NCI-H1436 treated with DMSO at 0.1 percent for 48 hours (cell line): ENCODE measurements around the gene ACTMAP.

Experiments used
- DNase-seq: peaks from one replicate; lab custom pipeline; 2025; lab: John Stamatoyannopoulos, UW

ACTMAP gene

GRCh38 chr19:40718774-40719391 lies 31.4 kb downstream of the ACTMAP start:
- DNase-seq: no peak

DNA sequence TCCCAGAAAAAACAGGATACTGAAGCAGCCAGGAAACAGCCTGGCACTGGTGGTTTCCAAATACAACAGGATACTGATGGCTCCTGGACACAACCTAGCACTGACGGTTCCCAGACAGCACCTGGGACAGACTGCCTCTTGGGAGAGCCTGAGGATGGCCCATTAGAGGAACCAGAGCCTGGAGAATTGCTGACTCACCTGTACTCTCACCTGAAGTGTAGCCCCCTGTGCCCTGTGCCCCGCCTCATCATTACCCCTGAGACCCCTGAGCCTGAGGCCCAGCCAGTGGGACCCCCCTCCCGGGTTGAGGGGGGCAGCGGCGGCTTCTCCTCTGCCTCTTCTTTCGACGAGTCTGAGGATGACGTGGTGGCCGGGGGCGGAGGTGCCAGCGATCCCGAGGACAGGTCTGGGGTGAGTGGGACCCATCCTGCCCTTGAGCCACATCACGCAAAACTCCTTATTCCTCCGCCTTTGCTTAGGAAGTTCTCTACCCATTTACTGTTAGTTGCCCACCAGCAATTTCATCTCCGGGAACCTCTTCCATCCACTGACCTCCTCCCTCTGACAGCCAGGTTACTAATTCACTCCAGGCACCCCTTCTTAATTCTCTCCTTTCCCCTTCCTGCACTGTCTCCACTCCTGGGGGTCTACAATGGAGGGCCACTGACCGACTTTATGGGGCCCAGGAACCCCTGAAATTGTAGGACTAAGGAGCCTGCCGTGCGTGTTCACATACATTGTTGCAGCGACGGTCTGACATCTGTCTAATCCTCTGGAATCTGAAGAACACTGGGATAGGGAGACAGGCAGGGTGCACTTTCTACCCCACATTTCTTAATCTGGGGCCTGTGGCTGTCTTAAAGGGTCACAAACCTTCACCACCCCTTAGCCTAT lies 32.1 kb downstream of the ACTMAP start:
- no peak for DNase-seq

GRCh38 chr19:40717325-40717879 lies 32.9 kb downstream of the ACTMAP start:
- DNase-seq: no peak

DNA sequence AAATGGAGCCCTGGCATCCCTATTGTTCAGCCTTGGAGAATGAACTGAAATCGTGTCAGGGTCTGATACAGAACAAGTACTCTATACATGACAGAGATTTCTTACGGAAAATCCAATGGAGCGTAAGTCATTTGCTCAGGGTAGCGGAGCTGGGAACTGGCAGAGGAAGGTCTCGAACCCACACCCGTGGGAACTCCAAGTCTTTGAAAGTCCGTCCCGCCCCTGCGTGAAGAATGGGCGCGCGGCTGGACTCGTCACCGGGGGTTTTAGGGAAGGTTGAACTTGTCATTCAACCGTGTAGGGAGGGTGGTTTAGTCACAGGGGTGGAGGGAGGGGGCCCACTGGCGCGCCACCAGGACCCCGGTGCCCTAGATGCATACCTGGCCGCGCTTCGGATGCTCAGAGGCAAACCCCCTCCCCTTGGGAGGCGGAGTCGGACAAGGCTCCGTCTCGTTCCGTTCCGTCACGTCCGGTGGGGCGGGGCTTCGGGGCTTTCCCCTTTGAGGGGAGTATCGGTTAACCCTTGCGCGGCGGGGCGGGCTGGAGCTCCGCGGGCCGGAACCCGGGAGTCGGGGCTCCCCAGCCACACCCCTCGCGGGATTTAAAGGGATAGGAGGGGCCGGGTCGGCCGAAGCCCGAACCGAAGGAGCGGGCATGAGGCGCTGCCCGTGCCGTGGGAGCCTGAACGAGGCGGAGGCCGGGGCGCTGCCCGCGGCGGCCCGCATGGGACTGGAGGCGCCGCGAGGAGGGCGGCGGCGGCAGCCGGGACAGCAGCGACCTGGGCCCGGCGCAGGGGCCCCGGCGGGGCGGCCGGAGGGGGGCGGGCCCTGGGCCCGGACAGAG lies 33.6 kb downstream of the ACTMAP start, which contains the start of the genes COQ8B and ITPKC:
COQ8B (minus strand) TSS at position 405 of the 843 bp plus-strand sequence. CDS start 2,254 bp downstream, outside the sequence.
ITPKC (plus strand) TSS at position 631 of the 843 bp plus-strand sequence; CDS start at position 655, 24 bp downstream.
- peak; percentile 44 for DNase-seq

DNA sequence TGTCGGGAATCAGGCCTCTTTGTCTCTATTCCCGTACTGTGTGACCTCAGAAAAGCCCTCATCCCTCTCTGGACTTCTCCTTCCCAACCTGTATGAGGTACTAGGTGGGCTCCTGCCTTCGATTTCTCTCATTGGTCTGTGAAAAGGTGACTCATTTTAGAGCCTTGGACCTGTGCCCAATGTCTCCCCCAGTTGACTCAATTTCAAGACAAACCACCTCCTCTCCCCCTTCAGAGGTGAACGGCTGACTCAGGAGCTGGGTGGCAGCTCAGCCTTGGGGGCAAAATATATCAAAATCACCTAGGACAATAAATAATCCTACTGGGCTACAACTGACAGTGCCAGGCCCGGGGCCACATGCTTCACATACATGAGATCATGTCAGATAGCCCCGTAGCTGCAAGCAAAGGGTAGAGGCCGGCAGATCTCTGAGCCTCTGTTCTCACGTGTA lies 34.2 kb downstream of the ACTMAP start:
- DNase-seq: no peak

- DNase-seq: peak; percentile 78
Observed at GRCh38 chr19:40714441-40715299, 35.6 kb downstream of the ACTMAP start.

GRCh38 chr19:40713939-40714338 lies 36.3 kb downstream of the ACTMAP start:
- DNase-seq: no peak

DNA sequence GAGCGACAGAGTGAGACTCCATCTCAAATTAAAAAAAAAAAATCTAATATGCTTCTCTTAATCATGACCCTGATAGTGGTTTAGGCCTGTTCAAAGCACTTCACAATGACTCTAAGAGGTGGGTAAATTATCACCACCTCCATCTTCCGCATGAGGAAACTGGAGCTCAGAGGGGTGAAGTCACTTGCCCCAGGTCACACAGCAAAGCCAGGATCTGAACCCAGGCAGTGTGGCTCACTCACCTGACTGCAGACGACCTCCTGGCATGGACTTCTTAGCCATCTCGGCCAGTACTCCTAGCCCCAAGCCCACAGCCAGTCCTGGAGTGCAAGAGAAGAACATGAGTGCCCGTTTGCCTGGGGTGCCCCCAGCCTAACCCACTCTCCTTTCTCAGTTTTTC lies 40.5 kb downstream of the ACTMAP start:
- no peak for DNase-seq

DNA sequence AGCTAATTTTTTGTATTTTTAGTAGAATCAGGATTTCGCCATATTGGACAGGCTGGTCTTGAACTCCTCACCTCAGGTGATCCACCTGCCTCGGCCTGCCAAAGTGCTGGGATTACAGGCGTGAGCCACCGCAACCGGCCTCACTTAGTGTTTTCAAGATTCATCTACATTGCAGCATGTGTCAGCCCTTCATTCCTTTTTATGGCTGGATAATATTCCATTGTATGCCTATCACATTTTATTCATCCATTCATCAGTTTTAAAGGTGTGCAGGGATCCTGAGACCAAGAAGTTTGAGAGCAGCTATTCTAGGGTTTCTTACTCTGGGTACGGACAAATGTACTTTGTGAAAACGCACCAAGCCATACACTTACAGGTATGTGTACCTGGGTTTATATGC lies 42.7 kb downstream of the ACTMAP start:
- no peak for DNase-seq

- DNase-seq: no peak
Observed at GRCh38 chr19:40705950-40706619, 44.2 kb downstream of the ACTMAP start.

DNA sequence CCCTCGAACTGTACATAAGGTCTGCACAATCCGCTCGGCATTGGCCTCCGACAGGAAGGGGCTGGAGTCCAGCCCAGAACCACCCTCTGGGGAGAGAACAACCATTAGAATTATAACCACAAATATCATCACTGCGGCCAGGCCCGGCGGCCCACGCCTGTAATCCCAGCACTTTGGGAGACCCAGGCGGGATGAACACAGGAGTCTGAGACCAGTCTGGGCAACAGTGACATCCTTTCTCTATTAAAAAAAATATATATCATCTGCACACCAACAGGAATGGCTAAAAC lies 45.0 kb downstream of the ACTMAP start:
- DNase-seq: no peak

GRCh38 chr19:40704491-40705361 lies 45.6 kb downstream of the ACTMAP start:
- no peak for DNase-seq

- no peak for DNase-seq
Observed at GRCh38 chr19:40703029-40703755, 47.1 kb downstream of the ACTMAP start.

DNA sequence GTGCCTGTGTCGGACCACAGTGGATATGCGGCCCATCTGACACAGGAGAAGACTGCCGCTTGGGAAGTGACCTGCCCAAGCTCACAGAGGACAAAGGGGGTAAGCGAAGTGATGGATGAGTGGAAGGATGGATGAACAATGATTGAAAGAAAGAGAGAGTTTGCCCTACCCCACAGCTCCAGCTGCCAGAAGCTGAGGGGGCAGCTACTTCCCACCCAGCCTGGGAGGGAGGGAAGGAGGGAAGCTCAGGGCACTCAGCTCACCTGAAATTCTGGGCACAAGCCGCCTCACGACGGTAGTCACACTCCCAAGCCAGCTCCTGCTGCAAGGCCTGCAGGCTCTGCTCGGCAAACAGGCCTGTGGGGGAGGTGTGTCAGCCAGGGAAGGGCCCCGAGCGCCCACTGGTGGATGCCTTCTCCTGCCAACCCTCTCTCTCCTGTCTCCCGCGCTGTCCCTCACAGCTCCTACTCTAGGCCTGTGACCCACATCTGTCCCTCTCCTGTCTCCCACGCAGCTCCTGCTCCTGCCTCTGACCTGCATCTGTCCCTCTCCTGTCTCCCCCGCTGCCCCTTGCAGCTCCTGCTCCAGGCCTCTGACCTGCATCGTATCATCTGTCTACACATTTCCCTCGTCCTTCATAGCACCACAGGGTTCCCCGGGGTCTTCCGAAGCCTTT lies 47.8 kb downstream of the ACTMAP start:
- DNase-seq: no peak

DNA sequence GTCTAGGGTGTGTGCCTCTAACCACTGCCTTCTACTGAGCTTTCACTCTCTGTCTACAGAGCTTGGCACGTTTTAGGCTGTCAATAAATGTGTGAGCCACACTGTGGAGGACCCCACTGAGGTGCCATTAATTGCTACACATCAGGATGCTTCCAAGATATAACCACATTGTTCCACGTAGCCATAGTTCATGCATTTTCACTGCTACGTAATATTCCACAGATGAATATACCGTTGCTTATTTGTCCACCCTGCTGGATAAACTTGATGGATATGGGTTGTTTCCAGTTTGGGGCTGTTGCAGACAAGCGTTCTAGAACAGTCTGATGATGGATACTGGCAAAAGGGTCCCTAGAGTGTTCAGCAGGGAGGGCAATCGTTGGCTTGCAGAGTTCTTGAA lies 48.5 kb downstream of the ACTMAP start:
- DNase-seq: no peak

DNA sequence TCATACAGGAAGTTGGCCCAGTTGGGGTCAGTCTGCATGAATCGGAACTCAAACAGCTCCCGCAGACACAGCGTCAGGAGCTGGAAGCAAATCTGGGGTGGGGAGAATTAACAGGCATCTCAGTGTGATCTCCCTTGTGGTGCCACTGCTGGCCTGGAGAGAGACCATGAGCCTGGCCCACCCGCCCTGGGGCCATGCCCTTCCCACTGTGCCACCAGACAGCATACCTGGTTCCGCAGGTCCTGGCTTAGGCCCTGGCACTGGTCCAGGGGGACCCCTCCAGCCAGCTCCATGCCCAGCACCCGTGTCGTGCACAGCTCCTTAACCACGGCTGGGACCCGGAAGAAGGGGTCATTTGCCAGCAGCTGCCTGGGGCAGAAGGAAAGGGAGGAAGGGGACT lies 50.2 kb downstream of the ACTMAP start:
- no peak for DNase-seq

DNA sequence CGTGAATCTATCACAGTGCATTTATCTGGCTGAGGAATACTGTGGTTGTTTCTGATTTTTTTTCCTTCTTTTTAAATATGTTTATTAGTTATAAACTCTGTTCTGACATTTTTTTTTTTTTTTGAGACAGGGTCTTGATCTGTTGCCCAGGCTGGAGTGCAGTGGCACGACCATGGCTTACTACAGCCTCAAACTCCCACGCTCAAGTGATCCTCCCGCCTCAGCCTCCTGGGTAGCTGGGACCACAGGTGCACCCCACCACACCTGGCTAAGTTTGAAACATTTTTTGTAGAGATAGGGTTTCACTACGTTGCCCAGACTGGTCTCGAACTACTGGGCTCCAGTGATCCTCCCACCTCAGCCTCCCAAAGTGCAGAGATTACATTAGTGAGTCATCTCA lies 53.3 kb downstream of the ACTMAP start:
- no peak for DNase-seq

DNA sequence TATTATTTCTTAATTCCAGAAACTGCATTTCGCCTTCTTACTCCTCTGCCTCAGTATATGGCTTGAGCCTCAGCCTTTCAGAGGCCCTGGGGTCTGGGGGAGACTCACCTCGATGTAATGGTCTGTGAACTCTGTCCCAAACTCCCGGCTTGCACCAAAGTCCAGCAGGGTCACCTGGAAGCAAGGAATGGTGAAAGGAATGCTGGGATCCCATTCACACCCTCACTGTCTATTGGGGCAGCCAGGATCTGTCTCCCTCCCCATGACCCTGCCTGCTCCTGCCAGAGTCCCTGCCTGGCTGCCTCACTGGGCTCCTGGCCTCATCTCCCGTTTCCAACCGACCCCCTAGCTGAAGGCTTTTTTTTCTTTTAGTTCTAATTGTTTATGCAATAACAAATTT lies 54.4 kb downstream of the ACTMAP start:
- DNase-seq: no peak
